GM18873 (cell line): Measurements from ENCODE around the gene TAGLN.

ENCODE experiments used
- ATAC-seq: cut with Tn5 transposase; IDR thresholded peaks from one replicate; pipeline ENCODE4 v1.9.1; 2021; ENCODE audit warnings: mild to moderate bottlenecking, moderate library complexity, moderate number of reproducible peaks; ENCODE audit not compliant: unreplicated experiment, low FRiP score

Gene TAGLN

DNA sequence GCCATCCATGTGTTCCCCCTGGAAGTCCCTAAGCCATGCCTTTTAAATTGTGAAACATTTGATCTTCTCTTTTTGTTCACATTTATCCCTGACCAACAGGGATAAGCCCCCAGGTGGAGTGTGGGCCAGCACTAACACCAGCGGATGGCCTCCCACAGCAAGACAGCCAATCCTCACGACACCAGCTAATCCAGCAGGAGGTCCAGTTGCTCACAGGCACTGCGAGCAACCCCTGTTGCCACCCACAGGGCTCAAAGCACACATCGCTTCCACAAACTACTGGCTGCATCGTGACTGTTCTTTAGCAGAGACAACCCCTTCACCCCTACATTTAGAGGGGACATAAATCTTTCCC is 30.7 kb downstream of the TAGLN start:
- ATAC-seq = no peak

DNA sequence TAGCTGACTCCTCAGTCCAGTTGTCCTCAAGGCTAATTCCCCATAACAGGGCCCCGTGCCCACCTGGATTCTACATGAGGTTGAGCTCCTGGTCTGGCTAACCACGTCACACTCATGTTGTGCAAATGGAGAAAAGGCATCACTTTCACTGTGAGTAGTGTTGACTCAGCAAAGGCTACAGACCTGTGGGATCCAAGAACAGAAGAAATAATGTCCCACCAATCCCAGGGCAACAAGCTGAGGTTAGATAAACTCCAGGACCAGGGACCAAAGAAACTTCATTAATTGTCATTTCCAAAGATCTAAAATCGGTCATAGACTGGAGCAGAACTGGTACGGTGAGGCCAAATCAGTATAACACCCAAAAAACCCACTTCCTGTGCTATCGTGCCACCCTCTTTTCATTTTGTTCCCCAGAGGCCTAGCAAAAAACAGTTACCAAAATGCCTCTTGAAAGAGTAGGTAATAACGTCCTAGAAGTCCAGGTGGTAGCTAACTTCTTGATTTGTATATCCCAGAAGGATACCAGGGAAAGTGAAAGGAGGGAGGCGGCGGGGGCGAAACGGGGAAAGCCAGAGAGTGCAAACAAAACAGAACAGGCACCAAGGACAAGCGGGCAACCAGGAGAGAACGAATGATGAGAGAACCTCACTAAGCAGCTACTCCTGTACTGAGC is 31.3 kb downstream of the TAGLN start:
- ATAC-seq = no peak

- no peak for ATAC-seq
Observed at GRCh38 chr11:117230999-117231841, 32.0 kb downstream of the TAGLN start.

DNA sequence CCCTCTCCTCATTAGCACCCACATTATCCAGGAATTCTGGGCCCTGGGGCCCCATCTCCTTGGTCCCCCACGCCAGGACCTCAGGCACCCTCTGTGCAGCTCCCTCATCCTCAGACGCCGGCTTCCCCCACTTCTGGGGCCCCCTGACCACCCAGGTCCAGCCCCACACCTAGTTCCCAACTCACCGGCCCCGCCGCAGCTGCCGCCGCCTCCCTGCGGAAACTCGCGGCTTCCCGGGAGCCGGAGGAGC is 32.6 kb downstream of the TAGLN start, which contains the start of gene PCSK7:
PCSK7 (minus strand) TSS at position 232 of the 250 bp plus-strand sequence. CDS start 2,229 bp downstream, outside the sequence.
- no peak for ATAC-seq

DNA sequence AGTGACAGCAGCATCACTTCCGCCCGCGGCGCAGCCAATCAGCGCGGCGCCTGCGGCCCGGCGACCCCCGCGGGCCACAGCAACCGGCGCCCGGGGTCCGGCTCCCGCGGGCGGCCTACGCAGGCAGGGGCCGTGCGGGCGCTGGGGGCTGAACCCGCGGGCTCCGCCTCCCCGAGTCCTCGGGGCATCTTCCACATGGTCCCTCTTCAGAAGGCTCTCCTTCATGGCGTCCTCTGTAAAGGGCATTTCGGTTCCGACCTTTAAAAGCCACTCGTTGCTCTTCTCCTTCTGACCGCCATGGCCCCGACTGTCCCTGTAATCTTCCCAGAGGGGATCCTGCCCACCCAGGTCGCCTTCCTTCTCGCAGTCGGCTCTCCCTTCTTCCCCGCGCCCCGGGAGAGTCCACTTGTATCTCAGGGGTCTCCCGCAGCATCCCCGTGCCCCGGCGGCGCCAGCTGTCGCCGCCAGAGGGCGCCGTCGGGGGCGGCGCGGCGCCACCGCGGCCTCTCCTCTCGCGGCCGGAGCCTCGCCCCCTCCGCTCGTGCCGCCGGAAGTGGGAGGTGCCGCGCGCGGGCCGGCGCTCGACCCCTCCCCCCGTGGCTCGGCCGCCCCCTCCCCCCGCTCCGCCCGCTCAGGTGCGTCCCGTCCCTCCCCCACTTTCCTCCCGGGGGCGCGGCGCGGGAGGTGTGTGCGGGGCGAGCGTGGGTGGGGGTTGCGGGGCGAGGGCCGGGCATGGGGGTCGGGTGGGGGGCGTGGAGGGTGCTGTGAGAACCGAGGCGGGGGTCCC is 33.1 kb downstream of the TAGLN start, which contains the start of gene RNF214:
RNF214 (plus strand) TSS at position 580 of the 787 bp plus-strand sequence. CDS start 1,602 bp downstream, outside the sequence.
- peak; percentile 45 for ATAC-seq

DNA sequence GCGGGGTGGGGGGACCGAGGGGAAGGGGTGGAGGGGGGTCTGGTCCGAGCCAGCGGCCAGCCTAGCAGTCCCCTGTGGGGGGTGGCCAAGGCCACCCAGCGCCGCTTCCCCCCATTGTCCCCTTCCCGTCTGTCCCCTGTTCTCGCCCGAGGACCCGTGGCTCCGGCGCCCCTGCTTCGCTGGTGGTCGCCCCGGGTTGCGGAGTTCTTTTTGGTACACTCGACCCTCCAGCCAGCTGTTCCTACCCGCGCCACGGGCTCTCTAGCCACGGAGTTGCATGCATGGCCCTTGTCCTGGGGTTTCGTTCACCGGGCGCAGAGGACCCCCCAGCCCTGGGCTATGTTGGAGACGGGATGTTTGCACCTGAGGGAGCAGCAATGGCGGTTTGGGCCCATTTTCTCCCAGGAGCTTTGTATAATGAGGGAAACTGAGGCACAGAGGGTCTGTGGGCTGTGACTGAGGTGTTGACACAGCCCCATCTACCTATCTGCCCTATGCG is 33.8 kb downstream of the TAGLN start:
- no peak for ATAC-seq

- no peak for ATAC-seq
Observed at GRCh38 chr11:117238221-117238620, 39.1 kb downstream of the TAGLN start.

- ATAC-seq = no peak
Observed at GRCh38 chr11:117239295-117239694, 40.1 kb downstream of the TAGLN start.

DNA sequence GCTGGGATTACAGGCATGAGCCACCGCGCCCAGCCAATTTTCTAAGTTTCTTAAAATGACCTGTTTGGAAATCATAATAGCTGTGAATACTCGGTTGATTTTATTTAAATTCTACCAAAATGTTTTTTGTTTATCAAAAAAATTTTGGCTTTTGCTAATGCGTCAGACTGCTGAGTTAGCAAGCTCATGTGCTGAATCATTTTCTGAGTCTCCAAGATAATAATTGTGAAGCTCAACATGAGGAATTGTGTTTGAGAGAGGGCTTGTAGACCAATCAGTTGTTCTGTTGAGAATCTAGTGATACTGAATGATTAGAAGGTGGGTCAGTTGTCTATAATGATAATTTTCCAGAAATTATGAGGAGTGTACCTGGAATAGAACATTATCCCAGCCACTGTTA is 49.2 kb downstream of the TAGLN start:
- ATAC-seq = no peak

- no peak for ATAC-seq
Observed at GRCh38 chr11:117249571-117249970, 50.4 kb downstream of the TAGLN start.

DNA sequence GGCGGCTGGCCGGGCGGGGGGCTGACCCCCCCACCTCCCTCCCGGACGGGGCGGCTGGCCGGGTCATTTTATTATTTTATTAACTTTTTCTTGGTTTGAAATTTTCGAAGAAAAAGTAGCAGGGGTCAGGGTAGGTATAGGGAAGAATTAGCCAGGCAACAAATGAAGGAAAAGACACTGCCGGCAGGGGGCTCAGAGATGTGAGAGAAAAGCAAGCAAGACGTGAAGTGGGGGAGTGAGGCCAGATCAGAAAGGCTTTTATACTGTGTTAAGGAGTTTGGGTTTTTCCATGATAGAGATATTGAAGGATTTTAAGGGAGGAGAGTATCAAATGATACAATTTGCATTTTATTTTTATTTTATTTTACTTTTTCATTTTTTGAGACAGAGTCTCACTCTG is 52.3 kb downstream of the TAGLN start:
- no peak for ATAC-seq

- no peak for ATAC-seq
Observed at GRCh38 chr11:117255966-117256365, 56.8 kb downstream of the TAGLN start.

DNA sequence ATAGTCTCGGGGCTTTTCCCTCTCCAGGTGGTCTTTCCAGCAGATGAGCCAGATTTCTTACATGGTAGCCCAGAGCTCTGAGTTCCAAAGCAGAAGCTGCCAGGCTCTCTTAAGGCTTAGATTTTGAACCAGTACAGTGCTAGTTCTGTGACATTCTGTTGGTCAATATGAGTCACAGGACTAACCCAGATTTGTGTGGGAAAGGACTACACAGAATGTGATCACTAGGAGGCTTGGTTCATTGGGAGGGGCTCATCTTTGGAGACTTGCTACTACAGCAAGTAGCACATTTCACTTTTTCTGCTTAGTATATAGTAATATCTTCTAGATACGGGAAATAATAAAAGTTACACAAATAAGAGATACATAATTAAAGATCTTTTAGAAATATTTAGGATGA is 57.4 kb downstream of the TAGLN start:
- no peak for ATAC-seq
